ENCODE results near the gene DCDC2C.

The DCDC2C gene

DNA sequence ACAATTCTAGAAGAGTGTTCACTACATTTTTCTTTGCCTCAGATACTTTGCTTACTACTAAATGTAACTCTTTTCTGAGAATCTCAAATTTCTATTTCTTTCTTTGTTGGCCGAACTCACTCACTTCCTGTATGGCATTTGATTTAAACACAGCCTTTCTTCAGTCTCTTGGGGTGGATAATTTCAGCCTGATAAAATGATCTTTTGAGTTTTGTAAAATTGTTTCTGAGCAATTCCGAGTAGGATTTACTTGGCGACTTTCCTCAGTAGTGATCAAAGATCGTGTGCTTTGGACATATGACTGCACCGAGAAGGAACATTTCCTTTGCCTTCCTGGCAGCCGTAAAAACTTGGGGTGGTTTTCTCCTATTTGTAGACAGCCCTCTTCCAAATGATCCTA is 127.4 kb downstream of the DCDC2C start:
- no peak overlapping the region for H3K4me3 ChIP-seq (ENCODE audit: low read depth, low read length)
- ChIA-PET CTCF (no interaction called here), POLR2A (no interaction called here)
- no peaks in the 10 kb centered on the region for H3K9me3 ChIP-seq (ENCODE audit: control insufficient read depth, insufficient read depth, low read depth, low read length)
- H3K4me1 ChIP-seq (ENCODE audit: control insufficient read depth, insufficient read depth, low read length): no peaks in the 10 kb centered on the region
- H3K27ac ChIP-seq (ENCODE audit: extremely low read depth, low read depth, low read length): no peak overlapping the region
- no peak for TF ChIP-seq ZNF514 (tag by site-specific recombination; IDR thresholded peaks at IDR 0.05)
- no peak for TF ChIP-seq ZFP41 (tag by site-specific recombination; IDR thresholded peaks at IDR 0.05; ENCODE audit: borderline replicate concordance)
- TF ChIP-seq ZSCAN16 (tag by site-specific recombination; IDR thresholded peaks at IDR 0.05): no peak
- no peak for TF ChIP-seq ZNF175 (tag by site-specific recombination; IDR thresholded peaks at IDR 0.05)
- TF ChIP-seq ZNF654 (tag by site-specific recombination; IDR thresholded peaks at IDR 0.05; ENCODE audit: low read depth): no peak
- TF ChIP-seq ZNF174 (tag by site-specific recombination; IDR thresholded peaks at IDR 0.05): no peak
- no peak for TF ChIP-seq GLI2 (tag by site-specific recombination; IDR thresholded peaks at IDR 0.05; ENCODE audit: borderline replicate concordance, low read depth)
- TF ChIP-seq, protein P1, sequence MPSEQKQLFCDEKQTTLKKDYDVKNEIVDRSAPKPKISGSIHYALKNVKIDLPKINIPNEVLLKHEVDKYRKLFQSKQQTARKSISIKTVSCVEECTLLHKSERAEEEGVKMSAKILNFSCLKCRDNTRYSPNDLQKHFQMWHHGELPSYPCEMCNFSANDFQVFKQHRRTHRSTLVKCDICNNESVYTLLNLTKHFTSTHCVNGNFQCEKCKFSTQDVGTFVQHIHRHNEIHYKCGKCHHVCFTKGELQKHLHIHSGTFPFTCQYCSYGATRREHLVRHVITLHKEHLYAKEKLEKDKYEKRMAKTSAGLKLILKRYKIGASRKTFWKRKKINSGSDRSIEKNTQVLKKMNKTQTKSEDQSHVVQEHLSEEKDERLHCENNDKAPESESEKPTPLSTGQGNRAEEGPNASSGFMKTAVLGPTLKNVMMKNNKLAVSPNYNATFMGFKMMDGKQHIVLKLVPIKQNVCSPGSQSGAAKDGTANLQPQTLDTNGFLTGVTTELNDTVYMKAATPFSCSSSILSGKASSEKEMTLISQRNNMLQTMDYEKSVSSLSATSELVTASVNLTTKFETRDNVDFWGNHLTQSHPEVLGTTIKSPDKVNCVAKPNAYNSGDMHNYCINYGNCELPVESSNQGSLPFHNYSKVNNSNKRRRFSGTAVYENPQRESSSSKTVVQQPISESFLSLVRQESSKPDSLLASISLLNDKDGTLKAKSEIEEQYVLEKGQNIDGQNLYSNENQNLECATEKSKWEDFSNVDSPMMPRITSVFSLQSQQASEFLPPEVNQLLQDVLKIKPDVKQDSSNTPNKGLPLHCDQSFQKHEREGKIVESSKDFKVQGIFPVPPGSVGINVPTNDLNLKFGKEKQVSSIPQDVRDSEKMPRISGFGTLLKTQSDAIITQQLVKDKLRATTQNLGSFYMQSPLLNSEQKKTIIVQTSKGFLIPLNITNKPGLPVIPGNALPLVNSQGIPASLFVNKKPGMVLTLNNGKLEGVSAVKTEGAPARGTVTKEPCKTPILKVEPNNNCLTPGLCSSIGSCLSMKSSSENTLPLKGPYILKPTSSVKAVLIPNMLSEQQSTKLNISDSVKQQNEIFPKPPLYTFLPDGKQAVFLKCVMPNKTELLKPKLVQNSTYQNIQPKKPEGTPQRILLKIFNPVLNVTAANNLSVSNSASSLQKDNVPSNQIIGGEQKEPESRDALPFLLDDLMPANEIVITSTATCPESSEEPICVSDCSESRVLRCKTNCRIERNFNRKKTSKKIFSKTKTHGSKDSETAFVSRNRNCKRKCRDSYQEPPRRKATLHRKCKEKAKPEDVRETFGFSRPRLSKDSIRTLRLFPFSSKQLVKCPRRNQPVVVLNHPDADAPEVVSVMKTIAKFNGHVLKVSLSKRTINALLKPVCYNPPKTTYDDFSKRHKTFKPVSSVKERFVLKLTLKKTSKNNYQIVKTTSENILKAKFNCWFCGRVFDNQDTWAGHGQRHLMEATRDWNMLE (tag by site-specific recombination; conservative IDR thresholded peaks at IDR 0.05; ENCODE audit: low read depth): no peak
- no peak for TF ChIP-seq ZNF623 (tag by site-specific recombination; IDR thresholded peaks at IDR 0.05)
- no peaks in the 10 kb centered on the region for H3K36me3 ChIP-seq (ENCODE audit: control insufficient read depth in 2 of 2, insufficient read depth in 1 of 2, low read length in 2 of 2)

DNA sequence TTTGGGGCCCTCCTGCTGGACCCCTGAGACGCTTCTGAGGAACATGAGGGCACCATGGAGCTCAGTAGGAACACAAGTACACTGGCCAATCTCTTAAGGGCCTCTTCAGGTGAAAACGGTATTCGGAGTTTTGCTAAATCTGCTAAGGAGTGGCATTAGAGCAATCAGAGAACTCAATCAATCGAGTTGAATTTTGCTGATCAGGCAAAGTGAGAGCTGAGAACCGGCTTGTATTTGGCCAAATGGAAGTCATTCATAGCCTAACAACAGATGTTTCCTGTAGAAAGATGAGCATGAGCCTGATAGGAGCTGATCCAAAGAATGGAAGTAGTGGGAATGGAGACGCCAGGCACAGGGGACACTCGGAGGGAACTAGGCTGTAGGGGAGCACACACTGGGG is 133.7 kb downstream of the DCDC2C start:
- TF ChIP-seq EGR2 (tag by site-specific recombination; IDR thresholded peaks at IDR 0.05; ENCODE audit: low read depth): no peak
- TF ChIP-seq, protein P2, sequence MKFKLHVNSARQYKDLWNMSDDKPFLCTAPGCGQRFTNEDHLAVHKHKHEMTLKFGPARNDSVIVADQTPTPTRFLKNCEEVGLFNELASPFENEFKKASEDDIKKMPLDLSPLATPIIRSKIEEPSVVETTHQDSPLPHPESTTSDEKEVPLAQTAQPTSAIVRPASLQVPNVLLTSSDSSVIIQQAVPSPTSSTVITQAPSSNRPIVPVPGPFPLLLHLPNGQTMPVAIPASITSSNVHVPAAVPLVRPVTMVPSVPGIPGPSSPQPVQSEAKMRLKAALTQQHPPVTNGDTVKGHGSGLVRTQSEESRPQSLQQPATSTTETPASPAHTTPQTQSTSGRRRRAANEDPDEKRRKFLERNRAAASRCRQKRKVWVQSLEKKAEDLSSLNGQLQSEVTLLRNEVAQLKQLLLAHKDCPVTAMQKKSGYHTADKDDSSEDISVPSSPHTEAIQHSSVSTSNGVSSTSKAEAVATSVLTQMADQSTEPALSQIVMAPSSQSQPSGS (tag by site-specific recombination; IDR thresholded peaks at IDR 0.05; ENCODE audit: low read depth): no peak
- TF ChIP-seq ZNF777 (tag by site-specific recombination; IDR thresholded peaks at IDR 0.05; ENCODE audit: borderline replicate concordance): no peak
- no peak for TF ChIP-seq ZBTB20 (tag by site-specific recombination; IDR thresholded peaks at IDR 0.05)
- TF ChIP-seq MZF1 (tag by site-specific recombination; IDR thresholded peaks at IDR 0.05; ENCODE audit: borderline replicate concordance): no peak
- no peak for TF ChIP-seq ZNF621 (tag by site-specific recombination; IDR thresholded peaks at IDR 0.05)
- no peak for TF ChIP-seq KLF1 (tag by site-specific recombination; IDR thresholded peaks at IDR 0.05)
- TF ChIP-seq, protein P3, sequence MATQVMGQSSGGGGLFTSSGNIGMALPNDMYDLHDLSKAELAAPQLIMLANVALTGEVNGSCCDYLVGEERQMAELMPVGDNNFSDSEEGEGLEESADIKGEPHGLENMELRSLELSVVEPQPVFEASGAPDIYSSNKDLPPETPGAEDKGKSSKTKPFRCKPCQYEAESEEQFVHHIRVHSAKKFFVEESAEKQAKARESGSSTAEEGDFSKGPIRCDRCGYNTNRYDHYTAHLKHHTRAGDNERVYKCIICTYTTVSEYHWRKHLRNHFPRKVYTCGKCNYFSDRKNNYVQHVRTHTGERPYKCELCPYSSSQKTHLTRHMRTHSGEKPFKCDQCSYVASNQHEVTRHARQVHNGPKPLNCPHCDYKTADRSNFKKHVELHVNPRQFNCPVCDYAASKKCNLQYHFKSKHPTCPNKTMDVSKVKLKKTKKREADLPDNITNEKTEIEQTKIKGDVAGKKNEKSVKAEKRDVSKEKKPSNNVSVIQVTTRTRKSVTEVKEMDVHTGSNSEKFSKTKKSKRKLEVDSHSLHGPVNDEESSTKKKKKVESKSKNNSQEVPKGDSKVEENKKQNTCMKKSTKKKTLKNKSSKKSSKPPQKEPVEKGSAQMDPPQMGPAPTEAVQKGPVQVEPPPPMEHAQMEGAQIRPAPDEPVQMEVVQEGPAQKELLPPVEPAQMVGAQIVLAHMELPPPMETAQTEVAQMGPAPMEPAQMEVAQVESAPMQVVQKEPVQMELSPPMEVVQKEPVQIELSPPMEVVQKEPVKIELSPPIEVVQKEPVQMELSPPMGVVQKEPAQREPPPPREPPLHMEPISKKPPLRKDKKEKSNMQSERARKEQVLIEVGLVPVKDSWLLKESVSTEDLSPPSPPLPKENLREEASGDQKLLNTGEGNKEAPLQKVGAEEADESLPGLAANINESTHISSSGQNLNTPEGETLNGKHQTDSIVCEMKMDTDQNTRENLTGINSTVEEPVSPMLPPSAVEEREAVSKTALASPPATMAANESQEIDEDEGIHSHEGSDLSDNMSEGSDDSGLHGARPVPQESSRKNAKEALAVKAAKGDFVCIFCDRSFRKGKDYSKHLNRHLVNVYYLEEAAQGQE (tag by site-specific recombination; IDR thresholded peaks at IDR 0.05): no peak
- TF ChIP-seq, protein P4, sequence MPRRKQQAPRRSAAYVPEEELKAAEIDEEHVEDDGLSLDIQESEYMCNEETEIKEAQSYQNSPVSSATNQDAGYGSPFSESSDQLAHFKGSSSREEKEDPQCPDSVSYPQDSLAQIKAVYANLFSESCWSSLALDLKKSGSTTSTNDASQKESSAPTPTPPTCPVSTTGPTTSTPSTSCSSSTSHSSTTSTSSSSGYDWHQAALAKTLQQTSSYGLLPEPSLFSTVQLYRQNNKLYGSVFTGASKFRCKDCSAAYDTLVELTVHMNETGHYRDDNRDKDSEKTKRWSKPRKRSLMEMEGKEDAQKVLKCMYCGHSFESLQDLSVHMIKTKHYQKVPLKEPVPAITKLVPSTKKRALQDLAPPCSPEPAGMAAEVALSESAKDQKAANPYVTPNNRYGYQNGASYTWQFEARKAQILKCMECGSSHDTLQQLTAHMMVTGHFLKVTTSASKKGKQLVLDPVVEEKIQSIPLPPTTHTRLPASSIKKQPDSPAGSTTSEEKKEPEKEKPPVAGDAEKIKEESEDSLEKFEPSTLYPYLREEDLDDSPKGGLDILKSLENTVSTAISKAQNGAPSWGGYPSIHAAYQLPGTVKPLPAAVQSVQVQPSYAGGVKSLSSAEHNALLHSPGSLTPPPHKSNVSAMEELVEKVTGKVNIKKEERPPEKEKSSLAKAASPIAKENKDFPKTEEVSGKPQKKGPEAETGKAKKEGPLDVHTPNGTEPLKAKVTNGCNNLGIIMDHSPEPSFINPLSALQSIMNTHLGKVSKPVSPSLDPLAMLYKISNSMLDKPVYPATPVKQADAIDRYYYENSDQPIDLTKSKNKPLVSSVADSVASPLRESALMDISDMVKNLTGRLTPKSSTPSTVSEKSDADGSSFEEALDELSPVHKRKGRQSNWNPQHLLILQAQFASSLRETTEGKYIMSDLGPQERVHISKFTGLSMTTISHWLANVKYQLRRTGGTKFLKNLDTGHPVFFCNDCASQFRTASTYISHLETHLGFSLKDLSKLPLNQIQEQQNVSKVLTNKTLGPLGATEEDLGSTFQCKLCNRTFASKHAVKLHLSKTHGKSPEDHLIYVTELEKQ (tag by site-specific recombination; IDR thresholded peaks at IDR 0.05; ENCODE audit: borderline replicate concordance): no peak
- no peaks in the 10 kb centered on the region for H3K4me1 ChIP-seq (ENCODE audit: control insufficient read depth, insufficient read depth, low read length)
- no peaks in the 10 kb centered on the region for H3K9me3 ChIP-seq (ENCODE audit: control insufficient read depth, insufficient read depth, low read depth, low read length)
- H3K36me3 ChIP-seq (ENCODE audit: control insufficient read depth in 2 of 2, insufficient read depth in 1 of 2, low read length in 2 of 2): no peaks in the 10 kb centered on the region
- ChIA-PET POLR2A (no interaction called here), CTCF (interaction anchor here (0.6 to 0.8 kb wide), 3 partner anchors 14 to 51 kb away, joined by 3 read pairs; no protein-coding TSS in a partner anchor)
- no peak overlapping the region for H3K27ac ChIP-seq (ENCODE audit: extremely low read depth, low read depth, low read length)
- H3K4me3 ChIP-seq (ENCODE audit: low read depth, low read length): no peak overlapping the region

All from HEK293 (cell line).